Muscle layer of colon (tissue), 2 donors: ENCODE results near the gene C1orf159.
"Not testable (repeated sequence)": the region's sequence is repeated elsewhere in the genome, so short reads cannot be mapped to it uniquely, and the experiment has no call there.

ENCODE experiments used
- H3K27ac ChIP-seq: one replicate; pipeline ENCODE4 v1.7.0; 2013; ENCODE audit warnings: low read depth, mild to moderate bottlenecking, low read length, moderate library complexity
- H3K27me3 ChIP-seq, 2 donors: one replicate each; pipeline ENCODE4 v1.7.0; 2013; ENCODE audit warnings: low read length in 2 of 2, mild to moderate bottlenecking in 2 of 2; ENCODE audit not compliant: insufficient read depth in 2 of 2, control insufficient read depth in 1 of 2
- H3K36me3 ChIP-seq: one replicate; pipeline ENCODE4 v1.7.0; 2013; ENCODE audit warnings: mild to moderate bottlenecking, low read length; ENCODE audit not compliant: insufficient read depth
- H3K4me1 ChIP-seq: one replicate; pipeline ENCODE4 v1.7.0; 2013; ENCODE audit warnings: mild to moderate bottlenecking, low read length; ENCODE audit not compliant: insufficient read depth
- H3K4me3 ChIP-seq, 2 donors: one replicate each; pipeline ENCODE4 v1.7.0; 2013; ENCODE audit warnings: low read length in 2 of 2, low read depth in 1 of 2, mild to moderate bottlenecking in 1 of 2, moderate library complexity in 1 of 2
- H3K9ac ChIP-seq: one replicate; pipeline ENCODE4 v1.7.0; 2013; ENCODE audit warnings: low read length
- H3K9me3 ChIP-seq: one replicate; pipeline ENCODE4 v1.7.0; 2013; ENCODE audit warnings: mild to moderate bottlenecking, low read length
- donor health status: abdominal sarcoma.
- donor health status: Adenocarcinoma of cecum.

C1orf159 gene

DNA sequence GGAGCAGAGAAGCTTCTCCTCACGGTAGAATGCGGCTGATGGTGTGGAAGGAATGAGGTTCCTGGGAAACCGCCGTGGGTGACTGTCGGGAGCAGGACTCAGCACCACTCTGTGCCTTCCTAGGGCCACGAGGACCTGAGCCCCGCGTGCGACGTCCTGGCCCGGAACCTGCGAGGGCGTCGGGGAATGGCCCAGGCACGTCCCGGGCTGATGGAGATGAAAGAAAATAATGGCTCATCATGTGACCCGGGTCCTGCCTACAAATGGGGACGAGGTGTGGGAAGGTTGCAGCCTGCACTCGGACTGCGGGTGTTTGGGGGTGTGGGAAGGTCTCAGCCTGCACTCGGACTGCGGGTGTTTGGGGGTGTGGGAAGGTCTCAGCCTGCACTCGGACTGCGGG lies 32.7 kb upstream of the C1orf159 start:
- H3K4me3 ChIP-seq = no peak overlapping the region
- no peaks in the 10 kb centered on the region for H3K27me3 ChIP-seq
- H3K9me3 ChIP-seq = no peaks in the 10 kb centered on the region
- H3K4me1 ChIP-seq = no peaks in the 10 kb centered on the region
- H3K27ac ChIP-seq = no peak overlapping the region
- H3K9ac ChIP-seq = no peak overlapping the region
- no peaks in the 10 kb centered on the region for H3K36me3 ChIP-seq

- Histone ChIP-seq H3K4me3 (no peak overlapping the region), H3K27ac (no peak overlapping the region), H3K36me3 (no peaks in the 10 kb centered on the region), H3K9ac (no peak overlapping the region), H3K4me1 (no peaks in the 10 kb centered on the region), H3K9me3 (no peaks in the 10 kb centered on the region), H3K27me3 (peaks cover 0 to 4% of the 10 kb centered on the region in 2 donors)
Observed at GRCh38 chr1:1148061-1148460, 32.2 kb upstream of the C1orf159 start.

DNA sequence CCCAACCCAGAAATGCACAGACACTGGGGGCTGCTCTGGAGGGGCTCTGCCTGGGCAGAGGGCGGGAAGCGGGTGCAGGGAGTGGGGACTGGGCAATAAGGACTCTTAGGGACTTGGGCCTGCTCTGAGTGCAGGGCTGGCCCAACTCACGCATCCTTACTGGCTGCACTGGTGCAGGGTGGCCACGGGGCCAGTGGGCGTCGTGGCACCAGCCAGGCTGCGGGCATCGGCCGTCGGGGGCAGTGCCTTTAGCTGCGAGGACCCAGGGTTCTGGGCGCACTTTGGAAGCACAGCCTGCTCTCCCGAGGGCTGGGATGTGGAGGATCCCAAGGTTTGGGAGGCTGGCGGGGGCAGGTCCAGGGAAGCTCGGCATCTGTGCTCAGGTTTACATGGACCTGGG lies 30.7 kb upstream of the C1orf159 start:
- Histone ChIP-seq H3K4me1 (no peaks in the 10 kb centered on the region), H3K4me3 (no peak overlapping the region), H3K36me3 (no peaks in the 10 kb centered on the region), H3K27me3 (peaks cover 0 to 9% of the 10 kb centered on the region in 2 donors), H3K9ac (no peak overlapping the region), H3K9me3 (no peaks in the 10 kb centered on the region), H3K27ac (no peak overlapping the region)

- no peak overlapping the region for H3K27ac ChIP-seq
- H3K36me3 ChIP-seq = no peaks in the 10 kb centered on the region
- no peaks in the 10 kb centered on the region for H3K9me3 ChIP-seq
- no peak overlapping the region for H3K9ac ChIP-seq
- H3K4me3 ChIP-seq = no peak overlapping the region
- no peaks in the 10 kb centered on the region for H3K4me1 ChIP-seq
- H3K27me3 ChIP-seq = peaks cover 0 to 10% of the 10 kb centered on the region in 2 donors
Observed at GRCh38 chr1:1146026-1146425, 30.1 kb upstream of the C1orf159 start.

DNA sequence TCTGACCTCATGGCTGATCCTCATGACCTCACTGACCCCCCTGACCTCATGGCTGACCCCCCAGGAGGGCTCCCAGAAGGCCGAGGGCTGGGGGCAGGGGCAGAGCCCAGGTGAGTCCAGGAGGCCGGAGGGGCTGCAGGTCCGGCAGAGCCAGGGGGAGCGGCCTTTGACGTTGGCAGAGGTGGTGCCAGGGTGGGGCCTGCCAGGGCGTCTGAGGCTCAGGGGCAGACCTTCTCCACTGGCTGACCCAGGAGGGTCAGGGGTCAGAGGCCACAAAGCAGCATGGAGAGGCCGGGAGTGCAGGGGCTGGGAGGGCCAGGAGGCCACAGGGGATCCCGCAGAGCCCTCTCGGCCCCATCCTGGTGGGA lies 29.6 kb upstream of the C1orf159 start:
- Histone ChIP-seq H3K27ac (no peak overlapping the region), H3K9ac (no peak overlapping the region), H3K27me3 (peaks cover 0 to 10% of the 10 kb centered on the region in 2 donors)

GRCh38 chr1:1144843-1145546 lies 29.1 kb upstream of the C1orf159 start:
- no peak overlapping the region for H3K27ac ChIP-seq
- no peaks in the 10 kb centered on the region for H3K4me1 ChIP-seq
- no peak overlapping the region for H3K9ac ChIP-seq
- peaks cover 0 to 10% of the 10 kb centered on the region in 2 donors for H3K27me3 ChIP-seq
- H3K9me3 ChIP-seq = no peaks in the 10 kb centered on the region
- H3K36me3 ChIP-seq = no peaks in the 10 kb centered on the region
- no peak overlapping the region for H3K4me3 ChIP-seq

More for the DNA sequence above, 29.6 kb upstream of the C1orf159 start:
- Histone ChIP-seq H3K4me3 (no peak overlapping the region), H3K36me3 (no peaks in the 10 kb centered on the region), H3K4me1 (no peaks in the 10 kb centered on the region), H3K9me3 (no peaks in the 10 kb centered on the region)

DNA sequence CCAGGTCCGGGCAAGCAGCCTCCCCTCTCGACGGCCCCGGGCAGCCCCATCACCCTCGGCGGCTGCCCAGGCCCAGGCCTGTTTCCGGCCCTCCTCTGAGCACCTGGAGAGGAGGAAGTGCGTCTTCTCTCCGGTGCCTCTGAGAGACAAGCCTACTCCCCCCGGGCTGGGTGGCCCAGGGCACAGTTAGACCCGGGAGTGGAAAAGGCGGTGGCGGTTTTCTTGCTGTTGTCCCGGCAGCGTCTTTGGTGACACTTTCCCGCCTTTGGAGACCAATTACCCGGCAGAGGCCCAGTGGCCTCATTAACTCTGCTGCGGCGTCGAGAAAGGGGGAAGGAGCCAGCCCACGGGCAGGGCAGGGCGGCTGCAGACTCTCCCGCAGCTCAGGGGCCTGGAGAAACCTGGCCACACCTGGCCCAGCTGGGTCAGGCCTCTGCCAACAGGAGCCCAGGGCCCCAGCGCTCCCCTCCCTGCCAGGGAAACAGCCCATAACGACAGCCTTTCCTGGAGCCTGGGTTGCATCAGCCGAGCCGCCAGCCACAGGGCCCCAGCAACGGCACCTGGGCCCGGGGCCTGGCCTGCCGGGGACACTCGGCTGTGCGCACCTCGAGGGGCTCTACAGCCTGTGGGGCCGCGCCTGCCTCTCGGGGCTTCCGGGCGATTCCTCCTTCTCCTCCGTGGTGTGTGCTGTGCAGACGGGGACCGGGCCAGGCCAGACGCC lies 28.4 kb upstream of the C1orf159 start:
- Histone ChIP-seq H3K9ac (no peak overlapping the region), H3K36me3 (no peaks in the 10 kb centered on the region), H3K9me3 (no peaks in the 10 kb centered on the region), H3K4me3 (no peak overlapping the region), H3K27ac (no peak overlapping the region), H3K27me3 (peaks cover 0 to 10% of the 10 kb centered on the region in 2 donors), H3K4me1 (no peaks in the 10 kb centered on the region)

DNA sequence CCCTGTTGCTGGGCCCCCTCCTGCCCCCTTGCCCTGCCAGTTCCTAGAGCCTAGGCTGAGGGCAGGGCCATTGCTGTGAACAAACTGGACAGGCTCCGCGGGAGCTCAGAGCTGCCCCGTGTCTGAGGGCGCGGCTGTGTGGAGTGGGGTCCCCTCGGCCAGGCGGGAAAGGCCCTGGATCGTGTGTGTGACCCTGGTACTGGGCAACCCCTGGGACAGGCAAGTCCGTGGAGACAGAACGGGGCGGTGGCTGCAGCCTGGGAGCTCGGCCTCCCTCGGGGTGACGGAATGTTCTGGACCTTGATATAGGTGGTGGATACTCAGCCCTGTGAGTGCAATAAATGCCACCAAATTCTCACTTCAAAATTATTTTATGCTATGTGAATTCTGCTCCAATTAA lies 27.7 kb upstream of the C1orf159 start:
- Histone ChIP-seq H3K27ac (no peak overlapping the region), H3K4me3 (no peak overlapping the region), H3K4me1 (no peaks in the 10 kb centered on the region), H3K27me3 (peaks cover 0 to 10% of the 10 kb centered on the region in 2 donors), H3K36me3 (no peaks in the 10 kb centered on the region), H3K9me3 (no peaks in the 10 kb centered on the region), H3K9ac (no peak overlapping the region)

- Histone ChIP-seq H3K27ac (no peak overlapping the region), H3K36me3 (no peaks in the 10 kb centered on the region), H3K9me3 (no peaks in the 10 kb centered on the region), H3K27me3 (peaks cover 0 to 12% of the 10 kb centered on the region in 2 donors), H3K9ac (no peak overlapping the region), H3K4me1 (no peaks in the 10 kb centered on the region), H3K4me3 (no peak overlapping the region)
Observed at GRCh38 chr1:1142844-1143243, 27.0 kb upstream of the C1orf159 start.

GRCh38 chr1:1142352-1142751 lies 26.5 kb upstream of the C1orf159 start:
- H3K9ac ChIP-seq, H3K36me3 ChIP-seq, H3K27ac ChIP-seq, H3K4me3 ChIP-seq, H3K4me1 ChIP-seq, H3K9me3 ChIP-seq: not testable (repeated sequence)
- peaks cover 0 to 17% of the 10 kb centered on the region in 2 donors for H3K27me3 ChIP-seq

DNA sequence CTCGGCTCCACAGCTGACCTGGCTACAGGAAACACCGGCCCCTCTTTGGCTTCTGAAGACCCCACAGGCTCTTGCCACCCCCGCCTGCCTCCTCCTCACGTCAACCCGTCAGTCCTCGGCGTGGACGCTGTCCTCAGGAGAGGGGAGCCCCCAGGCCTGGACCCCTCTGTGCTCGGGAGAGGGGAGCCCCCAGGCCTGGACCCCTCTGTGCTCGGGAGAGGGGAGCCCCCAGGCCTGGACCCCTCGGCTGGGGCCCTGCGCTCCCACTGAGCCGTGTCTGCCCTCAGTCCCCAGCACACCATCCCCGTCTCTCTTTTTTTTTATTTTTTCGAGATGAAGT lies 26.0 kb upstream of the C1orf159 start:
- H3K4me1 ChIP-seq = no peaks in the 10 kb centered on the region
- H3K9ac ChIP-seq = no peak overlapping the region
- H3K9me3 ChIP-seq = no peaks in the 10 kb centered on the region
- H3K27ac ChIP-seq = no peak overlapping the region
- no peak overlapping the region for H3K4me3 ChIP-seq
- H3K27me3 ChIP-seq = peaks cover 0 to 22% of the 10 kb centered on the region in 2 donors
- H3K36me3 ChIP-seq = no peaks in the 10 kb centered on the region
